Type B pancreatic cell (in vitro differentiated cells): Measurements from ENCODE around the gene CEND1. TPM values are rescaled to one million over a fixed set of nuclear protein-coding genes. Genes with fewer than 3 reads are reported as not detected.

Experiments
- DNase-seq: peaks from one replicate; pipeline ENCODE4 v3.0.0; 2021; ENCODE audit warnings: mixed read lengths; ENCODE audit not compliant: unreplicated experiment; ENCODE audit errors: extremely low spot score
- H3K27ac Mint-ChIP-seq: 2 replicates; pipeline ENCODE4 v1.8.0; 2021; ENCODE audit warnings: mild to moderate bottlenecking, mixed read lengths
- H3K27me3 Mint-ChIP-seq: 2 replicates; pipeline ENCODE4 v1.8.0; 2021; ENCODE audit warnings: mixed read lengths
- H3K36me3 Mint-ChIP-seq: 2 replicates; pipeline ENCODE4 v1.8.0; 2021; ENCODE audit warnings: mixed read lengths
- H3K4me1 Mint-ChIP-seq: one replicate; pipeline ENCODE4 v1.8.0; 2021; ENCODE audit warnings: mixed read lengths; ENCODE audit not compliant: unreplicated experiment
- H3K4me3 Mint-ChIP-seq: 2 replicates; pipeline ENCODE4 v1.8.0; 2021; ENCODE audit warnings: mild to moderate bottlenecking, mixed read lengths
- H3K9me3 Mint-ChIP-seq: 2 replicates; pipeline ENCODE4 v1.8.0; 2021; ENCODE audit warnings: mixed read lengths
- total RNA-seq: library from RNA; stranded (reverse); gene quantifications from 2 replicates; pipeline ENCODE4 v1.2.1, GENCODE V29; 2021; ENCODE audit warnings: low replicate concordance
- TF ChIP-seq, protein P1 (sequence below): fragments of 200-600 bp; sonication (generic); conservative IDR thresholded peaks from 2 replicates; pipeline ENCODE4 v1.5.0; 2021; ENCODE audit warnings: antibody characterized with exemption, mild to moderate bottlenecking

The CEND1 gene
- total RNA-seq, 1 donor from 2014 or later, result 0.89 TPM

DNA sequence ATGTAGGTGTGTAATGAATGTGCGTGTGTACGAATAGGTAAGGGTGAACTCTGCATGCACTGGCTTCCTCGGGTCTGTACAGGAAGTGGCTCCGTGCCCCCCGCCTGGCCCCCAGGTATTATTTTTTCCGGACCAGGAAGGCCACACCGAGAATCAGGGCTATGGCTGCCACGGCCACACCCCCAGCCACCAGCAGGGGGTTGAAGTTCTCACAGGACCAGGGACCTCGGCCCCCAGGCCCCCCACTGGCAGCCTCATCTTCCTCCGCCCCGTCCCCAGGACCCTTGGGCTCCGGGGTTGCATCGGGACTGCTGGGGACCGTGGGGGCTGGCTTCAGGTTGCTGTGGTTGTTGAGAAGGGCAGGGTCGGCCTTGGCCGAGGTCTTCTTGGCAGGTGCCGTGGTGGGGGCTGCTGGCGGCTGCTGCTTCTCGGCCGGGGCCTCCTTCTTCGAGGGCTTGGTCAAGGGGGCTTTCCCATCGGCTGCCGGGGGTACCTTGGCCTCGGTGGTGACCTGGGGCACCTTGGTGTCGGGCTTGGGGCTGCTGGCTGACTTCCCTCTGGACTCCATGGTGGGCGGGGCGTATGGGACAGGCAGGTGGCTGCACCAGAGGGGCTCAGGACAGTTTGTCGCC is 1.8 kb downstream of the CEND1 start:
- Mint-ChIP-seq H3K27me3 (no peaks in the 10 kb centered on the region), H3K9me3 (no peaks in the 10 kb centered on the region), H3K4me3 (no peak overlapping the region), H3K27ac (no peak overlapping the region), H3K36me3 (no peaks in the 10 kb centered on the region), H3K4me1 (peaks cover 9% of the 10 kb centered on the region)
- no peak for DNase-seq
- TF ChIP-seq, protein P1, sequence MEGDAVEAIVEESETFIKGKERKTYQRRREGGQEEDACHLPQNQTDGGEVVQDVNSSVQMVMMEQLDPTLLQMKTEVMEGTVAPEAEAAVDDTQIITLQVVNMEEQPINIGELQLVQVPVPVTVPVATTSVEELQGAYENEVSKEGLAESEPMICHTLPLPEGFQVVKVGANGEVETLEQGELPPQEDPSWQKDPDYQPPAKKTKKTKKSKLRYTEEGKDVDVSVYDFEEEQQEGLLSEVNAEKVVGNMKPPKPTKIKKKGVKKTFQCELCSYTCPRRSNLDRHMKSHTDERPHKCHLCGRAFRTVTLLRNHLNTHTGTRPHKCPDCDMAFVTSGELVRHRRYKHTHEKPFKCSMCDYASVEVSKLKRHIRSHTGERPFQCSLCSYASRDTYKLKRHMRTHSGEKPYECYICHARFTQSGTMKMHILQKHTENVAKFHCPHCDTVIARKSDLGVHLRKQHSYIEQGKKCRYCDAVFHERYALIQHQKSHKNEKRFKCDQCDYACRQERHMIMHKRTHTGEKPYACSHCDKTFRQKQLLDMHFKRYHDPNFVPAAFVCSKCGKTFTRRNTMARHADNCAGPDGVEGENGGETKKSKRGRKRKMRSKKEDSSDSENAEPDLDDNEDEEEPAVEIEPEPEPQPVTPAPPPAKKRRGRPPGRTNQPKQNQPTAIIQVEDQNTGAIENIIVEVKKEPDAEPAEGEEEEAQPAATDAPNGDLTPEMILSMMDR, result peak; percentile 46

DNA sequence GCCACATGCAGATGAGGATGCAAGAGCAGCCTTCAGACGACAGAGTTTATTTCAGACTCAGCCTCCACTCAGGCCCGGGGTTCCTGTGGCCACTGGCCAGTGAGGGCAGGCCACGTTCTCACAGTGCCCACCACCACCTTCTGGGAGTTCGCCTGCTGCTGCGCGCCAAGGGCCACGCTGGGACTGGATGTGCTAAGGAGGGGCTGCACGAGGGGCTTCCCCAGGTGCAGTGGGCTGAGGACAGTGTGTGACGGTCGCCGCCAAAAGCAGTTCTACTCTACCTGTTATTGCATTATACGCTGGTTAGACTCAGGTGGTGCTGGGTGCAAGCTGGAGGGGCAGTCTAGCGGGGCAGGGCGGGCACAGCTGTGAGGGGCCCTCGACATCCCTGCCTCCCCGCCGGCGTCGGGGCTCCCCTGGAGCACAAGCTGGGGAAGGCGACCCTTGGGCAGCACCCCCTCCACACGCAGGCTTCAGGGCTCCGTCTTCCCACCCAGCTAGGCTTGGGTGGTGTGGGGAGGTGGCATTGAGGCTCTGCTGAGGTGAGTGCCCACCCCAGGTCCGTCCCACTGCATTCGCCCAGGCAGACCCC is 2.7 kb downstream of the CEND1 start:
- H3K36me3 Mint-ChIP-seq, result no peaks in the 10 kb centered on the region
- TF ChIP-seq, protein P1, result no peak
- no peak overlapping the region for H3K4me3 Mint-ChIP-seq
- DNase-seq, result no peak
- peaks cover 12% of the 10 kb centered on the region for H3K4me1 Mint-ChIP-seq
- no peaks in the 10 kb centered on the region for H3K27me3 Mint-ChIP-seq
- H3K9me3 Mint-ChIP-seq, result no peaks in the 10 kb centered on the region
- no peak overlapping the region for H3K27ac Mint-ChIP-seq

DNA sequence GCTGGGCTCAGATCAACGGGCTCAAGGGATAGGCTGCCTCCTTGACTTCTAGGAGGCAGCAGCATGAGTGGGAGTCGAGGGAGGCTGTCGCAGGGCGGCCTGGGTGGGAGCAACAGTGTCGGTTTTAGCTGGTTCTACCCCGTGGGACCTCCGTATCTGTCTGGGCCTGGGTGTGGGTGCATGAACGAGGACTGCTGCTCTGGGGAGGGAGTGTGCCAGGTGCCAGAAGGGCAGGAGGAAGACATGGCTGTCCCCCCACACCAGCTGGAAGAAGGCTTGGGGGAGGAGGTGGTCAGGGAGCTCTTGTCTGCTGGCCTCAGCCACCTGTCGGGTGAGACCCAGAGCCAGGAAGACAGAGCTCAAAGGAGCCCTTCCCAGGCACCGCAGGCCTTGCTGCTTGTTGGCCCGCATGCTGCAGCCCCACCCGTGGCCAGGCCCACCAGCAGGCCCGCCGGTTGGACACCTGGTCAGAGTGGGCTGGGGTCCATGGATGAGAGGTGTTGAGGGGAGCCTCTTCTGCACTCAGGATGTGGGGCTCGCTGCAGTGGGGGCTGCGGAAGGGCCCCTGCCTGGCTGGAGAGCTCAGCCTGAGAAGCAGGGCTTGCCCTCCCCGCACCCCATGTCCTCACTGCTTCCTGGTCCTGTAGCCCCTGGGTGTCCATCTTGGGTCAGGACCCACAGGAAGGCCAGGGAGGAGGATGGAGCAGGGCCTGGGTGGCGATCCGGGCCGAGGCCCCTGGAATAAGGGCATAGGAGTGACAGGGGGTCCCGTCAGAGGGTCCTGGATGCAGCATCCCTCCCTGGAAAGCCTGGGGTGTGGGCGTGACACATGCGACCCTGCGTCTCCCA is 3.4 kb downstream of the CEND1 start:
- Mint-ChIP-seq H3K27ac (no peak overlapping the region), H3K9me3 (no peaks in the 10 kb centered on the region), H3K36me3 (no peaks in the 10 kb centered on the region), H3K4me3 (no peak overlapping the region), H3K4me1 (peaks cover 12% of the 10 kb centered on the region), H3K27me3 (no peaks in the 10 kb centered on the region)
- TF ChIP-seq, protein P1, result no peak
- DNase-seq, result no peak

DNA sequence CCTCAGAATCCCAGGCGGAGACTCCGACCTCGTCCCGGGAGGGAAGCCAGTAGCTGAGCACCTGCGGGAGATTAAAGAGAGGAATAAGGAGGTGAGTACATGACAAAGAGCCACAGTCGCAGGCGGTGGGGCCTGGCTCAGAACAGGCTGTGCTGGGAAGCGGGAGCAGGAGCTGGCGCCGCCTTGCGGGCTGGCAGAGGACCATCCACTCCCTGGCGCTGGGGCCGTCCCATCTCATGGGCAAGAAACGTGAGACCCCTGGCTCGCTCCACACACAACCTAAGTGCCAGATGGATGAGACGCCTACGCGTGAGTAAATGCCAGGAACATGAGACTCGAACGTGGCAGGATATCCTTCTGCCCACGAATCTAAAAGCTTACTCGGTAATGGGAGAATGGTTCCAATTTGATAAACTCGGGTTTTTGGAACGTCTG is 6.3 kb downstream of the CEND1 start:
- no peaks in the 10 kb centered on the region for H3K27me3 Mint-ChIP-seq
- H3K27ac Mint-ChIP-seq, result peak overlapping the region; percentile 89
- no peaks in the 10 kb centered on the region for H3K36me3 Mint-ChIP-seq
- peak overlapping the region; percentile 73 for H3K4me3 Mint-ChIP-seq
- no peaks in the 10 kb centered on the region for H3K9me3 Mint-ChIP-seq
- no peak for DNase-seq
- TF ChIP-seq, protein P1, result peak; percentile 88
- peaks cover 12% of the 10 kb centered on the region for H3K4me1 Mint-ChIP-seq

DNA sequence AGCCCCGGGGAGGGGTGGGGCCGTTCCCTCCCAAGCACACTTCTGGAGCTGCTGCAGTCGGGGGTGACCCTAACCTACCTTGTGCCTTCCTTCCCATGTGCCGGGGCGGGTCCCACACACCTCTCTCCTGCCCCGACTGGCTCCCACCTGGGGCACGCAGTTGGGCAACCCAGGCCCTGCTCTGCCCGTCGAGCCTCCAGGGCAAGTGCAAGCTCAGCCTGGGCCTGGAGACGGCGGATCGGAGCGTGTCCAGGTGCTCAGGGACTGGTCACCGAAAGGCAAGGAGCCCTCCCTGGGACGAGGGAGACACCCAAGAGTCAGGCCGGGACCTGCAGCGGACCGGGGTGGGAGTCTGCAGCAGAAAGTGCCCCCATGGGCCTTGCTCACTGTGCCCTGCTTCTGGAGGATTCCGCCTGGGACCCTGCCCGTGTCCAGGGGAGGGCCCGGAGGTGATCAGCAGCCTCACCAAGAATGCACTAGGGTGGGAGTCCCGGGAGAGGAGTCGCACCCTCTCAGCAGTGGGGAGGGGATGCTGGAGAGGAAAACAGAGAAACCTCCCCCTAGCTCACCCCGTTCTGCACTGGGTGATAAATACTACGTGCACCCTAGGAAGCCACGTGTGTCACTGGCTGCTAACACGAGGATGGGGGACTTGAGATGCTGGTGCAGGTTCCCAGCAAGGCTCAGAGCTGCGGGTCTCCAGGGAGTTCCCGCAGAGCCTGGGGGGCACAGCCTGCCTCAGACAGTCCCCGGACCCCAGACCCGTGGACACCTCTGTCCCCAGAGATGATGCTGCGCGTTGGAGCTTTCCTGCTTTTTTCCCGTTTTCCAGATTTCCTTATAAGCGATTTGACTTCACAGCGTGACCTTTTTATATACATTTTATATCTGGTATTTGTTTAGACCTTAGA is 7.4 kb downstream of the CEND1 start:
- H3K36me3 Mint-ChIP-seq, result no peaks in the 10 kb centered on the region
- DNase-seq, result no peak
- H3K4me3 Mint-ChIP-seq, result no peak overlapping the region
- H3K27ac Mint-ChIP-seq, result no peak overlapping the region
- peaks cover 12% of the 10 kb centered on the region for H3K4me1 Mint-ChIP-seq
- H3K27me3 Mint-ChIP-seq, result no peaks in the 10 kb centered on the region
- TF ChIP-seq, protein P1, result no peak
- no peaks in the 10 kb centered on the region for H3K9me3 Mint-ChIP-seq
